ENCODE results near the gene LIPC. TPM values are rescaled to one million over a fixed set of nuclear protein-coding genes. Genes with fewer than 3 reads are reported as not detected.

LIPC gene
- total and polyA plus RNA-seq, 2 experiments from 2014 or later, result not detected

GRCh38 chr15:58436552-58436951 lies 4.8 kb downstream of the LIPC start:
- Mint-ChIP-seq H3K36me3 (ENCODE audit: low read depth) (no peaks in the 10 kb centered on the region), H3K27ac (no peak overlapping the region), H3K27me3 (ENCODE audit: insufficient read depth, low read depth, poor library complexity) (no peaks in the 10 kb centered on the region), H3K9me3 (no peaks in the 10 kb centered on the region; the same call in 2 of the 3 replicates), H3K4me1 (peaks cover 30% of the 10 kb centered on the region), H3K4me3 (no peak overlapping the region)
- DNase-seq (ENCODE audit: low spot score) (no peak), ATAC-seq (no peak)
- no peaks in the 10 kb centered on the region for H3K79me2 ChIP-seq (replicated peaks; ENCODE audit: insufficient read depth)
- no peaks in the 10 kb centered on the region for H3K9me2 ChIP-seq (ENCODE audit: insufficient read depth)
- H3K4me3 ChIP-seq, result no peak overlapping the region
- no peak overlapping the region for H2AFZ ChIP-seq
- no peaks in the 10 kb centered on the region for H4K20me1 ChIP-seq (replicated peaks; ENCODE audit: insufficient read depth)
- H3F3A ChIP-seq (replicated peaks; ENCODE audit: low read depth), result no peaks in the 10 kb centered on the region
- H3K27ac ChIP-seq (ENCODE audit: low read depth), result no peak overlapping the region
- H3K4me1 ChIP-seq (ENCODE audit: insufficient read depth), result peaks cover 16% of the 10 kb centered on the region
- no peak for TF ChIP-seq ETS1 (IDR thresholded peaks at IDR 0.05)
- TF ChIP-seq, protein P1, sequence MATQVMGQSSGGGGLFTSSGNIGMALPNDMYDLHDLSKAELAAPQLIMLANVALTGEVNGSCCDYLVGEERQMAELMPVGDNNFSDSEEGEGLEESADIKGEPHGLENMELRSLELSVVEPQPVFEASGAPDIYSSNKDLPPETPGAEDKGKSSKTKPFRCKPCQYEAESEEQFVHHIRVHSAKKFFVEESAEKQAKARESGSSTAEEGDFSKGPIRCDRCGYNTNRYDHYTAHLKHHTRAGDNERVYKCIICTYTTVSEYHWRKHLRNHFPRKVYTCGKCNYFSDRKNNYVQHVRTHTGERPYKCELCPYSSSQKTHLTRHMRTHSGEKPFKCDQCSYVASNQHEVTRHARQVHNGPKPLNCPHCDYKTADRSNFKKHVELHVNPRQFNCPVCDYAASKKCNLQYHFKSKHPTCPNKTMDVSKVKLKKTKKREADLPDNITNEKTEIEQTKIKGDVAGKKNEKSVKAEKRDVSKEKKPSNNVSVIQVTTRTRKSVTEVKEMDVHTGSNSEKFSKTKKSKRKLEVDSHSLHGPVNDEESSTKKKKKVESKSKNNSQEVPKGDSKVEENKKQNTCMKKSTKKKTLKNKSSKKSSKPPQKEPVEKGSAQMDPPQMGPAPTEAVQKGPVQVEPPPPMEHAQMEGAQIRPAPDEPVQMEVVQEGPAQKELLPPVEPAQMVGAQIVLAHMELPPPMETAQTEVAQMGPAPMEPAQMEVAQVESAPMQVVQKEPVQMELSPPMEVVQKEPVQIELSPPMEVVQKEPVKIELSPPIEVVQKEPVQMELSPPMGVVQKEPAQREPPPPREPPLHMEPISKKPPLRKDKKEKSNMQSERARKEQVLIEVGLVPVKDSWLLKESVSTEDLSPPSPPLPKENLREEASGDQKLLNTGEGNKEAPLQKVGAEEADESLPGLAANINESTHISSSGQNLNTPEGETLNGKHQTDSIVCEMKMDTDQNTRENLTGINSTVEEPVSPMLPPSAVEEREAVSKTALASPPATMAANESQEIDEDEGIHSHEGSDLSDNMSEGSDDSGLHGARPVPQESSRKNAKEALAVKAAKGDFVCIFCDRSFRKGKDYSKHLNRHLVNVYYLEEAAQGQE (IDR thresholded peaks at IDR 0.05; ENCODE audit: unreplicated experiment), result no peak
- no peak for TF ChIP-seq EZH2 (IDR thresholded peaks at IDR 0.05; ENCODE audit: low read depth, unreplicated experiment)
- TF ChIP-seq, protein P2, sequence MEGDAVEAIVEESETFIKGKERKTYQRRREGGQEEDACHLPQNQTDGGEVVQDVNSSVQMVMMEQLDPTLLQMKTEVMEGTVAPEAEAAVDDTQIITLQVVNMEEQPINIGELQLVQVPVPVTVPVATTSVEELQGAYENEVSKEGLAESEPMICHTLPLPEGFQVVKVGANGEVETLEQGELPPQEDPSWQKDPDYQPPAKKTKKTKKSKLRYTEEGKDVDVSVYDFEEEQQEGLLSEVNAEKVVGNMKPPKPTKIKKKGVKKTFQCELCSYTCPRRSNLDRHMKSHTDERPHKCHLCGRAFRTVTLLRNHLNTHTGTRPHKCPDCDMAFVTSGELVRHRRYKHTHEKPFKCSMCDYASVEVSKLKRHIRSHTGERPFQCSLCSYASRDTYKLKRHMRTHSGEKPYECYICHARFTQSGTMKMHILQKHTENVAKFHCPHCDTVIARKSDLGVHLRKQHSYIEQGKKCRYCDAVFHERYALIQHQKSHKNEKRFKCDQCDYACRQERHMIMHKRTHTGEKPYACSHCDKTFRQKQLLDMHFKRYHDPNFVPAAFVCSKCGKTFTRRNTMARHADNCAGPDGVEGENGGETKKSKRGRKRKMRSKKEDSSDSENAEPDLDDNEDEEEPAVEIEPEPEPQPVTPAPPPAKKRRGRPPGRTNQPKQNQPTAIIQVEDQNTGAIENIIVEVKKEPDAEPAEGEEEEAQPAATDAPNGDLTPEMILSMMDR (conservative IDR thresholded peaks at IDR 0.05; ENCODE audit: low read depth in 2 of 2), result no peak
- TF ChIP-seq CREB1 (CRISPR knock-in tag; IDR thresholded peaks at IDR 0.05; ENCODE audit: low read depth), result no peak
- TF ChIP-seq NANOG (IDR thresholded peaks at IDR 0.05; ENCODE audit: borderline replicate concordance), result no peak
- TF ChIP-seq ZNF114 (CRISPR knock-in tag; IDR thresholded peaks at IDR 0.05), result no peak
- TF ChIP-seq ZNF331 (CRISPR knock-in tag; IDR thresholded peaks at IDR 0.05; ENCODE audit: low read depth), result no peak
- no peak for TF ChIP-seq ZNF462 (CRISPR knock-in tag; IDR thresholded peaks at IDR 0.05)
- no peak for TF ChIP-seq EZH2phosphoT487 (IDR thresholded peaks at IDR 0.05; ENCODE audit: unreplicated experiment)
- no peak overlapping the region for H3K4me2 ChIP-seq
- no peaks in the 10 kb centered on the region for H3K27me3 ChIP-seq (ENCODE audit: insufficient read depth)
- H3K36me3 ChIP-seq (ENCODE audit: insufficient read depth), result no peaks in the 10 kb centered on the region
